LHCN-M2 (cell line): Measurements from ENCODE around the gene KATNB1. TPM values are rescaled to one million over a fixed set of nuclear protein-coding genes. Genes with fewer than 3 reads are reported as not detected.
A peak's percentile ranks its signal among the peaks of the same experiment; 100 is the strongest.
"Not testable (repeated sequence)": the region's sequence is repeated elsewhere in the genome, so short reads cannot be mapped to it uniquely, and the experiment has no call there.

ENCODE experiments used
- DNase-seq: peaks from one replicate; pipeline ENCODE4 v3.0.0-alpha.2; 2012; ENCODE audit warnings: low read depth
- total RNA-seq: library from RNA; depleted of rRNA; stranded (reverse); fragments of >200 nt; gene quantifications from 2 replicates; pipeline ENCODE4 v1.2.3, GENCODE V29; 2014

Gene KATNB1
- total RNA-seq, 1 experiment from 2014 or later = 23.7 TPM

DNA sequence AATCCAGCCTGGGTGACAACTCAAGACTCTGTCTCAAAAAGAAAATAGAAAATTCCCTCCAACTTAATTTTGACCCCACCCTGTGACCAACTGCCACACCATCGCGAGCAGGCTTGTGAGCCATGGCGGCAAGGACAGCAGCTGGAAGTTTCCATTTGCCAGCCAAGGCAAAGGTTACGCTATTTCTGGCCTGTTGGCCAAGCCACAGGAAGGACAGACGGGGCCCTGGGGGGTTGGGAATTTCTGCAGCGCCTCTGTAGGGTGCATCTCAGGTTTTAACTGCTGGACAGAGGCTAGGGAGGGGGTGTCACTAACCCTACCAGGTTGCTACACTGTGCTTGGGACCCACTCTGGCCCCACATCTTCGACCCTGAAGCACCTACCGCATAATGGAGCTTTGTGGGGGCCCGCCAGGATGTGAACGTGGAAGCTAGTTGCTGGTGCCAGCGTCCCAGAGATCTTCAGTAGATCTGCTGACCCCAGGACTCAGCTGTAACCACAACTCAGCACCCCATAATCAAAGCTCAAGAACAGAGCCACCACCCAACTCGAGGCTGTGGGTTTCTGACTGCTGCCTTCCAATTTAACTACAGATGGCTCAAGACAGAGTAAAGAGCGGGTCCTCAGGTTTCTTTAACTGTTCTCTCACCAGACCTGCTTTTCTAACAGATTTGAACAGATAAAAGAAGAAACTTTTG, 55.8 kb downstream of the KATNB1 start:
- DNase-seq = peak; percentile 65

- no peak for DNase-seq
These were observed 56.4 kb downstream of the KATNB1 start for GRCh38 chr16:57791893-57792461.

GRCh38 chr16:57794849-57795430, 59.4 kb downstream of the KATNB1 start:
- DNase-seq = no peak

DNA sequence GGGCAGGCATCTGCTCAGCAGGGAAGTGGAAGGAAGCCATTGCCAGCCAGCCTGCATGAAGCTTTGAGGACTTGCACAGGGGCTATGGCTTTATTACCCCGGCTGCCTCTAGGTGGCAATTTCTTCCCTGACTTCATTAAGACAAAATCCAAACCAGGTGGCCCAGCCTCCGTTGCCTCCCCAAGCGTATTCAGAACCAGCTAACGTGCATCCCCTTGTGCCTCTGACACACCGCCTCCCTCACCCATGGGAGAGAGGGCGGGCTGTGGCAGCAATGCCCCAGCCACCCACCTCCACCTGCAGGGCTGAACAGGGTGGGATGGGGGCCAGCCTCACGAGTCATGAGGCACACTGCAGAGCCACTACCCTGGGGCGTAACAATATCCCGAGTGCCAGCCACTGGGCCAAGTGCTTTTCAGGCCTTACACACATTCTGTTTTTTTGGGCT, 59.9 kb downstream of the KATNB1 start:
- peak; percentile 39 for DNase-seq

DNA sequence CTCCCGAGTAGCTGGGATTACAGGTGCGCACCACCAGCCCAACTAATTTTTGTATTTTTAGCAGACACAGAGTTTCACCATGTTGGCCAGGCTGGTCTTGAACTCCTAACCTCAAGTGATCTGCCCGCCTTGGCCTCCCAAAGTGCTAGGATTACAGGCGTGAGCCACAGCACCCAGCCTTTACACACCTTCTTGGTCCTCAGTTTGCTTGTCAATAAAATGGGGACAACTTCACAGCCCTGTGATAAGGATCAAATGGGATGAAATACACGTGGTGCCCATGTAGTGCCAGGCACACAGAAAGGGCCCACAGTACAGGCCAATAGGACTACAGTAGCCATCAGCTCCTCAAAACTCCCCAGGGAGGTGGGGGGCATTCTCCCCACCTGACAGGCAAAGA, 60.4 kb downstream of the KATNB1 start:
- DNase-seq = not testable (repeated sequence)

DNA sequence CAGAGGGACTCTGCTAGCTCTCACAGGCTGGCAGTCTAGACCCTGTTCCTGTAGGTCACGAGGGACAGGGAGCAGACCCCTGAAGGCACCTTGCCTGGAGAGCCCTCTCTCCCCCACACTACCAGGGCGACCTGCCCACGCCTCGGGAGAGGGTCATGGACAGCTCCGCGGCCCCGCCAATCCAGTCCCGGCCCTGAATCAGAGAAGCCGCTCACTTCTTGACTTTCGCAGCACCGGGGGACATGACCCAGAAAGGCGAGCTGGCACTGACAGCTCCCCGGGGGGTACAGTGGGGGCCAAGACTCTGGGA, 61.6 kb downstream of the KATNB1 start:
- no peak for DNase-seq

- no peak for DNase-seq
These were observed 62.1 kb downstream of the KATNB1 start for GRCh38 chr16:57797526-57798266.

- no peak for DNase-seq
These were observed 62.8 kb downstream of the KATNB1 start for GRCh38 chr16:57798267-57798810.

DNA sequence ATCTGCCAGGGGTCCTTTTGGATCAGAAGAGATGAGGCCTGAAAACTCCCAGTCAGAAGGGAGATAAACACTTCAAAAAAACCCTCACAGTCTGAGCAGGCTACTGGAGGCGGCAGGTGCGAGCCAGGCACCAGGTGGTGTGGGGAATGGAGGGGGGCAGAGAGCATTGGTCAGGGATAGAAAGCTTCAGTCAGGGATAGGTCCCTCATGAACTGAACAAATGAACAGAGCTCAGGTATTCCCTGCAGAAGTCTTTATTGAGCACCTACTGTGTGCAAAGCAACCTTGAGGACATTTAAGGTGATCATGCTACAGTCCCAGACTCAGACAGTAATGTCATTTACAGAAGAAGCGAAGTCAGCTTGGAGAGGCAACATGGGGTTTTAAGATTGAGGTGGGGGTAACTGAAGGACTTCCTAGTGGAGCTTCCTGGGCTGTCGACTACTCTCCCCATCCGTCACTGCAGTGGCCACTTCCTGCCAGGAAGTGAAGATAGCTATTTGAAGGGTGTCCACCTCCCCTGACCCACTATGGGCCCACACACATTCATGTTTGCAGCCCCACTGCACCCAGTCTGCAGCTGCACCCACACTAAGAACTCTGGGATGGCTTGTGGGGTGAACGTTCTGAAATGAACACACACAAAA, 63.5 kb downstream of the KATNB1 start:
- no peak for DNase-seq

- DNase-seq = no peak
These were observed 64.1 kb downstream of the KATNB1 start for GRCh38 chr16:57799600-57800199.

GRCh38 chr16:57800200-57801097, 64.9 kb downstream of the KATNB1 start:
- DNase-seq = peak; percentile 55

DNA sequence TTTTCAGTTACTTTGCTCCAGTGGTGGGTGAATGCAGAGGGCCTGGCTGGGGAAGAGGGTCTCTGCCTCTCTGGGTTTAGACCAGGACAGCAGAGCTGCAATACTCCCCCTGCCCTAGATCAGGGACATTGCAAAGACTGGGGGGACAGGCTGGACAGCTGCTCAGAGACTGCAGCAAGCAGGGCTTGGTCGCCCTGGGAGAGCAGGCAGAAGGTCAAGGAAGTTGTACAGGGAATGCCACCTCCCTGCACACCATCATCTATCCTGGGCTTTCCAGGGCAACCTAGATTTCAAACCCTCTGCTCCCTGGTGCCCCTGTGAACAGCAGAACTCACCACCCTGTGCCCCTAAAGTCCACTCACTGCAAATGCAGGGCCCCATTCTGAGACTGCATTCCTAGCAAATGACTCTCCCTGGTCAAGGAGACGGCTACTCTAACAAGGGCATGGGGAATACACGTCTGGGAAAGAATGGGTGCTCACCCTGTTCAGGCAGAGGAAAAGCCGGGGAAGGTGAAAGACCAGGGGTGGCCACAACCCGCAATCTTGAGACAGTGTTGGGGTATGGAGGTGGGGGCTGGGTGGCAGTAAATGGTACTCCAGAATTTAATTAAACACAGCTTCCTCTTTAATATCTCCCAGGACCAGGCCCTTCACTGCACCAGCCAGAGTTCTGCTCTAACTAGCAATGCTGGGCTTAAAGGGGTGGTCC, 65.7 kb downstream of the KATNB1 start:
- DNase-seq = peak; percentile 80

DNA sequence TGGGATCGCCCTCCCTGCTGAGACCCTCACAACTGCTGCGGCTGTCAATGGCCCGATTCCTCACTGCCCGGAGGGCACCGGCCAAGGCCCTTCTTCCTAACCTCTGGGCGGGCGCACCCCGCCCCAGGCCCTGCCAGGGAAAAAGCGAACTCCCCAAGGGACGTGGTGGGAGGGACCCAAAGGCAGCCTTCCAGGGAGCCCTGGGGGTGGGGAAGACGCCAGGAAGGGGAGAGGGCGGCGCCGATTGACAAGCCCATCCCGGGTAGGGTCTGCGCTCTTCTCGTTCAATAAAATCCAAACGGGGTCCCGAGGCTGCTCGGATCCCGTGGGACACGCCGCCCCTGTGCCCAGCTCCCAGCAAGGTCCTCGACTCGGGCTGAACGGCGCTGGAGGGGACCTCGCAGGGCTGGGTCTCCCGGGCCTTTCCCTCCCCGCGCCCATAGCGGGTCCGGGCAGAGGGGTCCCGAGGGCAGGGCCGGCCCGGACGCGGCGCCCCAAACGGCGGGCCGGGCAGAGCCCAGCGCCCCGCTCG, 66.3 kb downstream of the KATNB1 start:
- DNase-seq = peak; percentile 46

- peak; percentile 67 for DNase-seq
These were observed 67.0 kb downstream of the KATNB1 start, which contains the start of gene KIFC3 for GRCh38 chr16:57802341-57803133. TSS of gene KIFC3 (minus strand) at chr16:57802491. CDS start at chr16:57798243, 4,248 bp downstream.

- DNase-seq = no peak
These were observed 67.8 kb downstream of the KATNB1 start for GRCh38 chr16:57803134-57803990.

DNA sequence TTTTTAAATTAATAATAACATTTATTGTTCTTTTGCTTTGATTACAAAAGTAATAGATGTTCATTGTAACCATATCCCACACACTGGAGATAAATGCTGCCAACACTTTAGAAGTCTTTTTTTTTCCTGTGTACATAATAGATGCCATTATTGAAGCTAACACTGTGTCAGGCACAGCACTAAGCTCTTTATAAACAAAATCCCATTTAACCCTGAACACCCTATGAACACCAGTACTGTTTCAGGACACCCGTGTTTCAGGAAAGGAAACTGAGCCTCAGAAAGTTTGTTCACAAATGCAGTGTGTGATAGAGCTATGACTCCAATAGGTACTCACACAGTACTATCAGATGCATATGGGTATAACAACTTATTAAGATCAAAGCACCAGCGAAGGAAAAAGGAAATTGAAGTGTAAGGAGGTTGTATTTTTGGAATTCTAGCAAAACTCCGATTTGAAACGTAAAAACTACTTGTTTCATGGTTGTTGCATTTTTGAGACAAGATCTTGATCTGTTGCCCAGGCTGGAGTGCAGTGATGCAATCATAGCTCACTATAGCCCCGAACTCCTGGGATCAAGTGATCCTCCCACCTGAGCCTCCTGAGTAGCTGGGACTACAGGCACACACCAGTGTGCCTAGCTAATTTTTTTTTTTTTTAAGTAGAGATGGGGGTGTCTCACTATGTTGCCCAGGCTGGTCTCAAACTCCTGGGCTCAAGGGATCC, 68.7 kb downstream of the KATNB1 start:
- DNase-seq = no peak

DNA sequence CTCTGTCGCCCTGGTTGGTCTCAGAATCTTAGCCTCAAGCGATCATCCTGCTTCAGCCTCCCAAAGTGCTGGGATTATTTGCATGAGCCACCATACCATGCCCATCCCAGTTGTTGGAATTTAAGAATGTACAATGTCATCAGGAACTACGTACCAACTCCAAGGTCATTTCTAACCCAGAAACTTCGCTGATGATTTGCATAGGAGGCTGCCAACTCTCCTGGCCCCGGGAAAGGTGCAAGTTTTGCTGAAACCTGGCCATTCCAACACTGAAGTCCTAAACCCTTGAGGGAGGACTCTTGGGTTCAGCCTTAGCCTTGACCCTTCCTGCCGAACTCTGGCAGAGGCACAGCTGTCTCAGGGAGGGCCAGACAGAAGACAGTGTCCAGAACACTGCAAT, 69.6 kb downstream of the KATNB1 start:
- no peak for DNase-seq
